PC-3 (cell line): ENCODE data around the gene ZNF260.

Source experiments
- EZH2 ChIP-seq: fragments of 300-600 bp; sonication (generic); IDR thresholded peaks from one replicate; pipeline ENCODE4 v1.6.1; 2017; ENCODE audit warnings: antibody characterized with exemption, mild to moderate bottlenecking, low read length; ENCODE audit not compliant: unreplicated experiment
- EZH2phosphoT487 ChIP-seq: fragments of 300-600 bp; sonication (generic); IDR thresholded peaks from 2 replicates; pipeline ENCODE4 v1.6.1; 2018; ENCODE audit warnings: mild to moderate bottlenecking, antibody characterized with exemption, low read length, borderline replicate concordance
- TF ChIP-seq, protein P1 (sequence below): fragments of 300-600 bp; sonication (generic); conservative IDR thresholded peaks from 2 replicates; pipeline ENCODE4 v1.5.1; 2017; ENCODE audit warnings: antibody characterized with exemption, low read depth, mild to moderate bottlenecking, low read length

DNA sequence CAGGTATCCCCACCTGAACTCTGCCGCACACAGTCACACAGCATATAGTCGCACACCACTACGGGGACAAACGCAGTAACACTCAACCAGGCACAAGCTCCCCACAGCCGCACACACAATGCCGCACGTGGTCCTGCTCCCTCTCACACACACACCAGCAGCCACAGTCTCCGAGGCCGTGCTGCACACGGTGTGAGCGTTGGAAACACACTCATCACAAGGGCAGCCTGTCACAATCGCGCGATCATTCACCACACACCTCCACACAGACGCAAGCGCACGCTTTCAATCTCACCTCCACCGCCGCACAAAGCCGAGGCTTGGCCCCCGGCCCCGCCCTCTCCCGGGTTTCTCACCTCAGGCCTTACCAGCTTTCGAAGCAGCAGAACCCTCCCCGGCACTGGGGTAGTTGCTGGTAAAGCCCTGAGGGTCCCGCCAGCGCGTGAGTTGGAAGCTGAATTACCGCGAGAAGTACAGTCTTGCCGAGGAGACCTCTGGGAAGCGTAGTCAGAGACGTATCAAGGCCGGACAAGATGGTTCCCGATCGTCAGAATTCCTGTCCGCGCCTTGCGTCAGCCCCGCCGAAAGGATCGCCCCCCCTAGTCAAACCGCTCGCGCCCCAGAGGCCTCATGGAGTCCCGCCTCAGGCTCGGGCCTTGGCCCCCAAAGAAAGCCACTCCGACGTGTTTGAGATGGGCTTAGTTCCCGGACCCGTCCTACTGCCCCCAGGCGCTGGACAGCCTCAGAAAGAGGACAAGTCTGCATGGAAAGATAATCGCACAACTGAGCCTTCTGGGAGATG, 38.8 kb downstream of the ZNF260 start, which contains the start of gene ZNF566:
- TF ChIP-seq, protein P1, sequence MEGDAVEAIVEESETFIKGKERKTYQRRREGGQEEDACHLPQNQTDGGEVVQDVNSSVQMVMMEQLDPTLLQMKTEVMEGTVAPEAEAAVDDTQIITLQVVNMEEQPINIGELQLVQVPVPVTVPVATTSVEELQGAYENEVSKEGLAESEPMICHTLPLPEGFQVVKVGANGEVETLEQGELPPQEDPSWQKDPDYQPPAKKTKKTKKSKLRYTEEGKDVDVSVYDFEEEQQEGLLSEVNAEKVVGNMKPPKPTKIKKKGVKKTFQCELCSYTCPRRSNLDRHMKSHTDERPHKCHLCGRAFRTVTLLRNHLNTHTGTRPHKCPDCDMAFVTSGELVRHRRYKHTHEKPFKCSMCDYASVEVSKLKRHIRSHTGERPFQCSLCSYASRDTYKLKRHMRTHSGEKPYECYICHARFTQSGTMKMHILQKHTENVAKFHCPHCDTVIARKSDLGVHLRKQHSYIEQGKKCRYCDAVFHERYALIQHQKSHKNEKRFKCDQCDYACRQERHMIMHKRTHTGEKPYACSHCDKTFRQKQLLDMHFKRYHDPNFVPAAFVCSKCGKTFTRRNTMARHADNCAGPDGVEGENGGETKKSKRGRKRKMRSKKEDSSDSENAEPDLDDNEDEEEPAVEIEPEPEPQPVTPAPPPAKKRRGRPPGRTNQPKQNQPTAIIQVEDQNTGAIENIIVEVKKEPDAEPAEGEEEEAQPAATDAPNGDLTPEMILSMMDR: no peak
- TF ChIP-seq EZH2 (no peak), EZH2phosphoT487 (no peak)
